ENCODE results near the gene CD300LG. TPM values are rescaled to one million over a fixed set of nuclear protein-coding genes. Genes with fewer than 3 reads are reported as not detected.
"Not testable (repeated sequence)": the region's sequence is repeated elsewhere in the genome, so short reads cannot be mapped to it uniquely, and the experiment has no call there.

Gene CD300LG
- not detected in 2 replicates for total RNA-seq

GRCh38 chr17:43846963-43847371 is at the start of gene CD300LG:
CD300LG (plus strand) TSS chr17:43847176; CDS start chr17:43847217, 41 bp downstream.
- TF ChIP-seq CTCF (conservative IDR thresholded peaks at IDR 0.05; ENCODE audit: low read depth, low read length): no peak
- H3K4me3 ChIP-seq (ENCODE audit: low read depth, low read length): no peak within 1 kb of the TSS
- no peak for DNase-seq (ENCODE audit: low read depth)

- H3K4me3 ChIP-seq (ENCODE audit: low read depth, low read length); DNase-seq (ENCODE audit: low read depth): not testable (repeated sequence)
Observed at GRCh38 chr17:43798024-43798423, 49.0 kb upstream of the CD300LG start.

- no peak for DNase-seq (ENCODE audit: low read depth)
- no peak for TF ChIP-seq CTCF (conservative IDR thresholded peaks at IDR 0.05; ENCODE audit: low read depth, low read length)
- H3K4me3 ChIP-seq (ENCODE audit: low read depth, low read length): no peak overlapping the region
Observed at GRCh38 chr17:43799047-43799446, 47.9 kb upstream of the CD300LG start.

- no peak overlapping the region for H3K4me3 ChIP-seq (ENCODE audit: low read depth, low read length)
- no peak for TF ChIP-seq CTCF (conservative IDR thresholded peaks at IDR 0.05; ENCODE audit: low read depth, low read length)
- DNase-seq (ENCODE audit: low read depth): no peak
Observed at GRCh38 chr17:43800736-43801135, 46.2 kb upstream of the CD300LG start.

- no peak for TF ChIP-seq CTCF (conservative IDR thresholded peaks at IDR 0.05; ENCODE audit: low read depth, low read length)
- DNase-seq (ENCODE audit: low read depth): no peak
- H3K4me3 ChIP-seq (ENCODE audit: low read depth, low read length): no peak overlapping the region
Observed at GRCh38 chr17:43801844-43802243, 45.1 kb upstream of the CD300LG start.

GRCh38 chr17:43803758-43804157 is 43.2 kb upstream of the CD300LG start:
- DNase-seq (ENCODE audit: low read depth): no peak
- no peak overlapping the region for H3K4me3 ChIP-seq (ENCODE audit: low read depth, low read length)
- TF ChIP-seq CTCF (conservative IDR thresholded peaks at IDR 0.05; ENCODE audit: low read depth, low read length): no peak

- no peak for DNase-seq (ENCODE audit: low read depth)
- no peak overlapping the region for H3K4me3 ChIP-seq (ENCODE audit: low read depth, low read length)
- TF ChIP-seq CTCF (conservative IDR thresholded peaks at IDR 0.05; ENCODE audit: low read depth, low read length): no peak
Observed at GRCh38 chr17:43805117-43805516, 41.9 kb upstream of the CD300LG start.

GRCh38 chr17:43808076-43808475 is 38.9 kb upstream of the CD300LG start:
- no peak for TF ChIP-seq CTCF (conservative IDR thresholded peaks at IDR 0.05; ENCODE audit: low read depth, low read length)
- no peak overlapping the region for H3K4me3 ChIP-seq (ENCODE audit: low read depth, low read length)
- DNase-seq (ENCODE audit: low read depth): no peak
